HUDEP-2 (cell line): ENCODE results near the gene TADA2B.

Experiments
- DNase-seq, 76 experiments: peaks; one replicate each; lab custom pipeline; 2025; ENCODE audit not compliant: unreplicated experiment in 76 of 76; lab: John Stamatoyannopoulos, UW

TADA2B gene, protein sequence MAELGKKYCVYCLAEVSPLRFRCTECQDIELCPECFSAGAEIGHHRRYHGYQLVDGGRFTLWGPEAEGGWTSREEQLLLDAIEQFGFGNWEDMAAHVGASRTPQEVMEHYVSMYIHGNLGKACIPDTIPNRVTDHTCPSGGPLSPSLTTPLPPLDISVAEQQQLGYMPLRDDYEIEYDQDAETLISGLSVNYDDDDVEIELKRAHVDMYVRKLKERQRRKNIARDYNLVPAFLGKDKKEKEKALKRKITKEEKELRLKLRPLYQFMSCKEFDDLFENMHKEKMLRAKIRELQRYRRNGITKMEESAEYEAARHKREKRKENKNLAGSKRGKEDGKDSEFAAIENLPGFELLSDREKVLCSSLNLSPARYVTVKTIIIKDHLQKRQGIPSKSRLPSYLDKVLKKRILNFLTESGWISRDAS

DNA sequence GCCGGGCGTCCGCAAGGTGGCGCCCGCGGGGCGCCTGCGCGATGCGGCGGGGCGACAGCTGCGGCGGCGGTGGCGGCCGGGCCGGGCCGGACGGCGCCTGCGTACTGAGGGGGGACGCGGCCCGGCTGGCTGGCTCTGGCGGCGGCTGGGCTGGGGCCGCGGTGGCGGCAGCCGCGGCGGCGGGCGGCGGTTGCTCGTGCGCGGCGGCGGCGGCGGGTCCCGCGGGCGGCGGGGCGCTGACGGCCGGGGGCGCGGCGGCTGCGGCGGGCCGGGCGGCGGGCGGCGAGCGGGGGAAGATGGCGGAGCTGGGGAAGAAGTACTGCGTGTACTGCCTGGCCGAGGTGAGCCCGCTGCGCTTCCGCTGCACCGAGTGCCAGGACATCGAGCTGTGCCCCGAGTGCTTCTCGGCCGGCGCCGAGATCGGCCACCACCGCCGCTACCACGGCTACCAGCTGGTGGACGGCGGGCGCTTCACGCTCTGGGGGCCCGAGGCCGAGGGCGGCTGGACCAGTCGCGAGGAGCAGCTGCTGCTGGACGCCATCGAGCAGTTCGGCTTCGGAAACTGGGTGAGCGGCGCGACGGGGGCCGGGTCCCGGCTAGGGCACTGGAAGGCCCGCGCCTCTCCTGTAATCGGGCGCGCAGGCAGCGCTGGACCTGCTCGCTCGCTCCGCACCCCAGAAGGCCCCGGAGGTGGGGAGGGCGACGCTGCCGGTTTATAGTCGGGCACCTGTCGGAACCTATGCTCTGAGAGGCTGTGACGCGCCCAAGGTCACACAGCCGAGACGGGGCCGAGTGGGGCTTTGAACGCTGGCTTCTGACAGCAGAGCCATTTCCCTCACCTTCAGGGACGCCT is at the start of gene TADA2B:
Gene TADA2B, plus strand, starts transcription at position 89 of the 853 bp plus-strand sequence. Its CDS starts 208 bp downstream, at position 297.
- DNase-seq: peak in 21 of 76 experiments; percentile 11 to 56 (median 24)

DNA sequence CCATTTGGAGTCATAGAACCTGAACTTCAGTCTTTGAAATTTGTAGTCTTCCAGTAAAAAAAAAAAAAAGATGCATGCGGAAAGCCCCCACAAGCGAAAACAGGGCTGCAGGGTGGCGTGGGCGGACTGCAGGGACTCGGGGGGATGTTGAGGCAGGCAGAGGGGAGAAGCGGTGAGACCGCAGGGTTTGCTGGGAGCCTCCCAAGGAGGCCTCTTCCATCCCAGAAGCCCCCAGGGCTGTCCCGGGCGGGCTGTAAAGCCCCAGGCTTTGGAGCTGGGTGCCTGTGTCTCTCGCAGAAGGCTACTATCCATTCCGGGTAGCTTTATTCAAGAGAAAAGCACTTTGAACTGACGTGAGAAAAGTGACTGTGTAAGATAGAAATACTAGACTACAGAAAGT is 46.7 kb upstream of the TADA2B start:
- DNase-seq: no peak

DNA sequence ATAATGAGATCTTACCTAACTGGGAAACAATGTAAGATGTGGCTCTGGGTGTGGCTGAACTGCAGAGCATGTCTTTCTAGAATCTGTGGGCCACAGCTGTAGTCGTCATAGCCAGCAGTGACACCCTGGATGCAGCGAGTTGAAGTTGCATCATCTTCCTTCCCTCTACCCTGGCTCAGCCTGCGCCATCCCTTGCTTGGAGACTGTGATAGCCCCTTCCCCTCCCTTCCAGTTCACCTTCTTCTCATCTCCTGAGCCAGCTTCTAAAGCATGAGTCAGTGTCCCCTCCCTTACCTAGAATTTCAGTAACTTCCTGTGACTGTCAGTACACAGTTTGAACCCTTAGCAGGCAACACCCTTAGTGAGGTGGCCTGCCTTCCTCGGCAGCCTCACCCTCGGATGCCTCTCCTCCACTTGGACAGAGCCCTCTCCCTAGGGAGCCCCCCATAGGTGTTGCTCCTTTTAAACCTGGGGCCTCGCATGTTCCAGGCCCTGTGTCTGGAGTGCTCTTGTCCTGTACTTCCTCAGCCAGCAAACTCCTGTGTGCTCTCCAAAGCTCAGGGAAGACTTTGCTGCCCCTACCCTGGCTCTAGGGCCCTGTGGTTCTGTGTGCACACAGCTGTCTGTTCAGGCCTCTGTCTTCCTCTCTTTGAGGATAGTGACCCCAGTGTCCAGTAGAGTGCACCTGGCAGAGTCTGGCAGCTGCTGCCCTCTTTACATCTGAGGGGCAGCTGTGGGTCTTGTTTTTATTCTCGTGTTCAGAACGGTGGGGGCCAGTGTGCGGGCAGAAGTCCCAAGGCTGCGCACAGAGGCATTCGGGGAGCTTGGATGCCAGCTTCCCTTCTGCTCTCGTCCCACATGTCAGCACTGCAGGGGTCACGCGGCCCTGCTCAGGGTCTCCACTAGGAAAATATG is 43.7 kb upstream of the TADA2B start:
- DNase-seq: no peak

DNA sequence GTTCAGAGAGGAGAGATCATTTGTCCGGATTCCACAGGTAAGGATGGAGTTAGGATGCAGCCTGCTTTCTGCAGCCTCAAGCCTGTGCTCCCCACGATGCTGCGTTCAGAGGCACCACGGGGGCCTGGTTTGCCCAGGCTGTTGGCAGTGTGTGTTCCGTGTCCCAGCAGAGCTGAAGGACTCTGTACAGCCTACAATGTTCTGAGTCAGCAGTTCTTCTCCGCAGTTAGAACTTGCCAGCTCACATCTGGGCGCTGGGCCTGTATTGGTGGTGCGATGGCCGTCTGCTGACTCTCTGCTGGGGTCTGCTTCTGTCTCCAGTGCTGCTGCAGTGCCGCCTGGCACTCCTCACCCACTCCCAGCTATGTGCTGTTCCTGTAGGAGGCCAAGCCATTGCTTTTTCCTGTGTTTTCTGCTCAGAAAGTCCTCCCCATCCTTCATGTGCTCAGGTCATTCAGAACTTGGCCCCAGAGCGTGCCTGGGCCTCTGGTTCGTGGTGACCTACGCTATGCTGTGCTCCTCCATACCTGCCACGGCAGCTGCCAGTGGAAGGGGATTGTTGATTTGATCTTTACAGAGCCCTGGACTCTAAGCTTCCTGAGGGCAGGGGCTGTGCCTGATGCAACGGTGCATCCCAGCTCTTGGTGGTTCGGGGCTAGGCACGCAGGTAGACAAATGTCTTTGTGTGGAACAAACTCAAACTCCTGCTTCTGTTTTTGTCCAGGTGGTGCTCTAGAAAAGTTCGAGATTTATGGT is 42.6 kb upstream of the TADA2B start:
- DNase-seq: no peak

DNA sequence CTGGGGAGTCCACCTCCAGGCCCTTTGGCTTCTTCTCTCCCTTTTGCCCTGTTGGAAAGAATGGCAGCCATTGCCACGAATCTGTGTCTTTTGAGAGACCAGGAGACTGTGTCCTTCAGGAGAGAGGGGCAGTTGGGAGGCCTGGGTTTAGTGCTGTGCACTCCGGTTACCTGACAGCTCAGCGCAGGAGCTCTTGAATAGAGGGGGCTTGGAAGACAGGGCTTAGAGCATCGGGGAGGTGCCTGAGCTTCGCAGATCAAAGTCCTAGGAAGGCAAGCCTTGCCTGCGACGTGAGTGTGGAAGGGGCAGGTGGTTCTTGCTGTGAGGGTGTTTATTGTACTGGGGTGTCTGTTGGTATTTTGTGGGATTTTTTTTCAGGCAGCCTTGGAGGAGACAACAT is 41.9 kb upstream of the TADA2B start:
- no peak for DNase-seq

DNA sequence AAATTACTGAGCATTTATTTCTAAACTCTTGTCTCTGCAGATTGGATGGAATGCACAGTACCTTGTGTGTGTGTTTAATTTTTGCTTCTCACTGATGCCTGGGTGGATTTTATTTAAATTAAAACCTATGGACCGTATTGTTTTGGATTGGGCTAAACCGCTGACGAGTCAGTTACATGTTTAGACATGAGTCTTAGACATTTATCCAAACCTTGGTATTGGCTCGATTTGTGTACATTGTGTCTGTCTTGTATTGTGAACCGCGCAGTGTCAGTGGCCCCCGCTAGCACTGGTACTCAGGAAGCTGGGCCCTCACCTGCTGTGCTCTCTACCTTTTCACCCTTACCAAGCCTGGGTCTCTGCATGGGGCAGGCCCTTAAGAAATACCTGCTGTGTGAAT is 40.8 kb upstream of the TADA2B start:
- no peak for DNase-seq

DNA sequence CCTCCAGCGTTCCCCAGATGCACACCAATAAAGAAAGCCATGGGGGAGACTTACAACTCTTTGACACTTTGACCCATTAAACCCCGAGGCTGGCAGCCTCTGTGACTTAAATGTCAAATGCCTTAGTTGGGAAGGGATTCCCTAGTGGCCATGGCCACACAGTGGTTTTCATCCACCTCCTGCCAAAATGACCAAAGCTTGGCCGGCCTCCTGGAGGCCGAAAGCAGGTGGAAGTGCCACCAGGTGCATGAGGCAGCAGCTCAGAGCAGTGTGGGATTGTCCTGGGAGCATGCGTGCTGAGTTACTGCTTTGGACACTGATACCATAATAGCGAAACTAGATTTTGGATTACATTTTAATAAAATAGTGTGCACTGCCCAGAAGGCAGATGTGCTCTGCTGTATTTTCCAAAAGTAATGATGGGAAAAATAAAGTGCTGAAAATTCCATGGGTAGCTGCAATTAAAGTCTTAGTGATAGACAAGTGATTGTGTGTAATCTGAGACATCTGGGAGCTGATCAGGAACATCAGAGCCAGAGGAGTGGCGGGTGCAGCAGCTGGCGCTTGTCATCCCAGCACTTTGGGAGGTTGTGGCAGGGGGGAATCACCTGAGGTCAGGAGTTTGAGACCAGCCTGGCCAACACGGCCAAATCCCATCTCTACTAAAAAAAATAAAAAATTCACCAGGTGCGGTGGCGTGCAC is 39.8 kb upstream of the TADA2B start:
- no peak for DNase-seq

DNA sequence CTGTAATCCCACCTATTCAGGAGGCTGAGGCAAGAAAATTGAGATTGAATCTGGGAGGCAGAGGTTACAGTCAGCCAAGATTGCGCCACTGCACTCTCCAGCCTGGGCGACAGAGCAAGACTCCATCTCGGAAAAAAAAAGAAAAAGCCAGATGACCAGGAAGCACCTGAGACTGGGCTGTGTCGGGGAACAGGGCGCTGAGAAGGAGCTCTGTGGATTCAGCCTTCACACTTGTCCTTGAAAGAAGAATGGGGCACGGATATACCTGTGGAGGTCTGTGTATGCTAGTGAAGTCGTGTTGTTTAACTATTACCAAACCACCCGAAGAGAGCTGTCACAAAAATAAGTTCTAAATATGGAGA is 39.3 kb upstream of the TADA2B start:
- DNase-seq: no peak

DNA sequence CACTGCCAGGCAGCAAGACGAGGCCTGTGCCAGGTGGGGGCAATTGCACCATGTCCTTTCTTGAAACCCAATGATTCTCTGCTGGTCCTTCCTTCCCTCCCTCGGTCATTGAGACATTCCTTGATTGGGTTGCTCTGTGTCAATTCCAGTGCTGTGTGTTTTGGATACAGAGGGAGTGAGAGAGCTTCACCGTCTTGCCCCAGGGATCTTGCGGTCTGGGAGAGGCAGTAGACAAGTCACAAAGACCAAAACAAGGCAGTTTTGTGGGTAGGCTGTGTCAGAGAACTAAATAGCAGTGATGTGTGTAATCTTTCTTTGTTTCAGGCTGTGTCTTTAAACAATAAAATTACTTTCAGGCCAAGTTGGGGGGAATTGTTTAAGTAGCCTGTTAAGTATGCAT is 38.8 kb upstream of the TADA2B start:
- DNase-seq: no peak

DNA sequence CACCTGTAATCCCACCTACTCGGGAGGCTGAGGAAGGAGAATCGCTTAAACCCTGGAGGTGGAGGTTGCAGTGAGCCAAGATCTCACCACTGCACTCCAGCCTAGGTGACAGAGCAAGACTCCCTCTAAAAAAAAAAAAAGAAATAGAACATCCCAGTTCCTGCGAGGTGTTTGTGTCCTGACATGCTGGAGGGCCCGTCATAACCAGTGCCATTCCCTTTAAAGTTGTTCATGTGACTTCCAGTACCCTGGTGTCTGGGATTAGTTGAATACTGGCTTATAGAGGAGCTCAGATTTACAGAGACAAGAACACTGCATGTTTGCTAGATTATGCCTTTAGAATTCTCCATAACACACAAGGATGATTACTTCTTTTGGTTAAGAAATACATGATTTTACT is 37.6 kb upstream of the TADA2B start:
- DNase-seq: no peak

DNA sequence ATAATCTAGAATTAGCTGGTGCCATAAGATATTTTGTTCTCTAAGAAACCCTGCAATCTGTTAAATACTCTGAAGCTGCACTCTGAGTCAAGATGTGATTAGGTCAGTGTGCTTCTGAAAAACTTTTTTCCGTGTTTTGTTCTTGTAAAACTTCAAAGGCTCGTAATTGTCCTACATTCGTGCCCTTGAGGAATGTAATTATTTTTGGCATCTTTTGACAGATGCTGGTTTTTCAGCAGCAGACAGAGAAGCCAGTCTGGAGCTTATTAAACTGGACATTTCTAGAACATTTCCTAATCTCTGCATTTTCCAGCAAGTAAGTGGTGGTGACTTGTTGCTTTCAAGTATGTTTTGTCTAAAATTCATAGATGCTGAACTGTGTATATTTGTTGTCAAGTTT is 36.8 kb upstream of the TADA2B start:
- DNase-seq: no peak

DNA sequence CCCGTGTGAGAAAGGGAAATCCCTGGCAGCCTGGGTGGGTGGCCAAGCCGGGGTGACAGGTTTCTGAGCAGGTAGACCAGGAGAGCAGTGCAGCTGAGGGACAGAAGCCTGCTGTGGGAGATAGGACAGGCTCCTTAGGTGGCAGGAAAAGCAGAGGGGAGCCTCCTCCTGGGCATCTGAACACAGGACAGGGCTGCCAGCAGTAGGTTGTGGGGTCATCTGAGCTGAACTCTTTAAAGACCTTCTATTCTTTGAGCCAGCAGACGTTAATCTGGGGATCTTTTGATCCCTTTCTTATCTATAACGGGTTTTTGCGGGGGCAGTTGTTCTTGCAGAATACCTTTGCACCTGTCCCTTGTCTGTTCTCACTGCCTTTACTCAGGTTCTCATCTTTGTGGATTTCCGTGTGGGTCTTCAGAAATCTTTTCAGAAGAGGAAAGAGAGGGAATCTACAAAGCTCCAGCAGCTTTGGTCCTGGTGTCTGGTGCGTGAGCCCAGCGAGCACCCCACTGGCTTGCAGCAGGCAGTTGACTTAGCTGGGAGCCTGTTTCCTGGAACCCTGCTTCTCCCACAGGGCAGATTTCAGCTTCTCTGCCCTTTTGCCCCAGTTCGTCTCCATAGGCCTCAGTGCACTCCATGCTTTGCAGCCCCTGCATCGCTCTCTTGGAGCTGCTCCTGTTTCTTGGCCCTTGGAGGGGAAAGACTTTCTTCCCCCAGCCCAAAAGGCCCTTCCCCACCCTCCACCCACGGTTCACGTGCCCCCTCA is 35.8 kb upstream of the TADA2B start:
- DNase-seq: no peak

DNA sequence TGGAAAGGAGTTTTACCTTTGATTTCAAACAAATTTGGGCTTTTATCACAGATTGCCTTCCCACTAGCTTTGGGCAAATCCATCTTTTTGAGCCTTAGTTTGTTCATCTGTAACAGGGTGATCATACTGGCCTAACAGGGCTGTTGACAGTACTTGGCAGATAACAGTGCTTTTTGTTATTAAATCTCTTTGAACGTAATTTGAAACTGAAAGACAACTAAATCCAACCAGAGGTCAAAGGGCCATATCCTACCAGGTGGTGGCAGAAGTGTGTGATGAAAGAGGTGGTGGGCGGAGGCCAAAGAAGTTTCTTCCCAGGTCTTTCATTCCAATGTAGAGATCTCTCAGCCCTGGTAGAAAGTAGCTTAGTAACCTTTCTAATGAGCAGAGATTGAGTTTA is 35.2 kb upstream of the TADA2B start:
- no peak for DNase-seq

DNA sequence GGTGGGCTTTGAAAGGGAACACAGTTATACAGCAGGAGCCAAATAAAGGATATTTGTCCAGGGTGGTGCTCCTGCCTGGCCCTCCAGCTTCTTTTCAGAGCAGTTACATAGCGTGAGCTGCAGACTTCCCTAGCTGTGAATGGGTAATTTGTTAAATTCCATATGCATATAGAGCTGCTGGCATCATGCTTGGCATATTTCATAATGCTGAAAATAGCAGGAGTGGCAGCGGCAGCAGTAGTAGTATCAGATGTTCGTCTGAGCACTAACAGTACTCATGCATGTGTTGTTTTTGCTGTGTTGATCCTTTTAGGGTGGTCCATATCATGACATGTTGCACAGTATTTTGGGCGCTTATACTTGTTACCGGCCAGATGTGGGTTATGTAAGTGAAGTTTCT is 33.6 kb upstream of the TADA2B start:
- DNase-seq: no peak

DNA sequence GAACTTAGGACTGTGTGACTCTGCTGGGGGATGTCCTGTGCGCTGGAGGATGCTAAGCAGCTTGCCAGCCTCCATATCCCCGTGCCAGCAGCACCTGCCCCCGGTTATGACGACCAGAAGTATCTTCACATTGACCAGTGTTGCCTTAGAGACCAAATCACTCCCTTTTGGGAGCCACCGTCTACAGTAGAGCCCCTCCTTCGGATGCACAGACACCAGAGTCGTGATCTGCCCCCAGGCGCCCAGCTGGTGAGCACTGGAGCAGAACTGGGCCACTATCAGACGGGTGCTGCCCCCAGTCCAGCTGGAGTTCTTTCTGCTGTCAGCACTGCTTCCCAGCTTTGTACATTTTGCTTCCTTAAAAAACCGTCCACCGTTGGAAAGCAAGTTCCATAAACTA is 30.0 kb upstream of the TADA2B start:
- DNase-seq: no peak

DNA sequence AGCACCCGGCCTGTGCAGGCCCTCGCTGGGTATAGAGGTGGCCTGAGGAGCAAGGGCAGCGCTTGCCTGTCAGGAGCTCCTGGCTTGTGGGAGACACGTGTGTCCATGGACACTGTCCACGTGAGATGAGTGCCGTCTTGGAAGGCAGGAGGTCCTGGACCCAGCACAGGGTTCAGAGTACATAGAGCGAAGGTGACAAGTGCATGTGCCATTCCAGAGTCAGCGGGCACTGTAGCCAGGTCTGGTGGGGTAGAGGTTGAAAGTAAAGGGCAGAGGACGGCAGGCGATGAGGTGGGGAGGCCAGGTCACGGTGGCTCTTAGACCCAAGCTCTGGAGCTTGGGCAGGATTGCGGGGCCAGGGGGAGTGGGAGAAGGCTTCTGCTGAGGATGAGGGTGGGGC is 28.4 kb upstream of the TADA2B start:
- no peak for DNase-seq

DNA sequence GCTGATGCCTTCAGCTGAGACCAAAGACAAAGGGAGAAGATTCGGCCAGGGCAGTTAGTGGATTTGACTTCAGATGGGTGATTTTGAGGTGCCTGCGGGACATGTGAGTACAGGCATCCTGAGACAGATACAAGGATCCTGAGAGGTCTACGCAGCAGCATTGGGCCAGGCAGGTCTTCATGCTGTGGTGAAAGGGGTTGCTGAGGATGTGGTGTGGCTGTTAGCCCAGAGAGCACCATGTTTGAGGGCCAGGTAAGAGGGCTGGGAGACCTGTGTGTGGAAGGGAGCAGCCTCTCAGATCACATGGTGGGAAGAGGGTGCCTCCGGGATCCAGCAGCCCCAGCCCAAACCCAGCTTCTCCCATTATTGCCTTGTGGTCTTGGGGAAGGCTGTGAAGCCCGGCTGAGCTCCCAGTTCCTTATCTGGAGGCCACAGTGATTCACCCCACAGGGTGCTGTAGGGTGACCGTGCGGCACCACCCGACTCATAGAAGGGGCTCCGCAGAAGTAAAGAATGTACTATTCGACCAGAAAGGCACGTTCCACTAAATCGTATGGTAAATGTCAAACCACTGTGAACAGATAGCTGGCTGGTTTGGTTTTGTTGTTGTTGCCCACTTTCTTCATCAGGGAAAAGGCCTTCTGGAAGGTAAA is 27.7 kb upstream of the TADA2B start:
- no peak for DNase-seq

DNA sequence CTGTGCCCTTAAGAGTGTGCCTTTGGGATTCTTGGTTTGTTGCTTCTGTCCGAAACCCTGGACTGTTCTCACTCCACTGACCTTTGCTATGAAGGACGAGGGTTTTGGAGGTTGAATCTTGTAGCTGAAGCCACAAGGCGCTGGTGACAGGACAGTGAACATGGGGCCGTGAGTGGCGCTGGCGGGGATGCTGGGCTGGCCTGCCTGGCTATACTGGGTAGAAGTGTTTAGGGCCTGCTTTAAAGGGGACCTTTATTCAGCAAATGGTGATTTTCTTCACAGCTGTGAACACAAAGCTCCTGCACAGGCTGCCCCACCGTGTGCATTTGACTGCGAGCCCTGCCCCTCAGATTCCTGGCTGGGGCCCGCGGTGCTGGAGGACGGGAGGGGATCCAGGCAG is 27.1 kb upstream of the TADA2B start:
- no peak for DNase-seq
